Hematopoietic multipotent progenitor cell treated with erythropoietin and hydrocortisone succinate and interleukin-3 and kit ligand, for 15 days (in vitro differentiated cells): ENCODE results near the gene PCSK5.
"Not testable (repeated sequence)": the region's sequence is repeated elsewhere in the genome, so short reads cannot be mapped to it uniquely, and the experiment has no call there.

Experiments
- DNase-seq: peaks from one replicate; pipeline ENCODE4 v3.0.0-alpha.2; 2015; ENCODE audit warnings: low spot score

Gene PCSK5

DNA sequence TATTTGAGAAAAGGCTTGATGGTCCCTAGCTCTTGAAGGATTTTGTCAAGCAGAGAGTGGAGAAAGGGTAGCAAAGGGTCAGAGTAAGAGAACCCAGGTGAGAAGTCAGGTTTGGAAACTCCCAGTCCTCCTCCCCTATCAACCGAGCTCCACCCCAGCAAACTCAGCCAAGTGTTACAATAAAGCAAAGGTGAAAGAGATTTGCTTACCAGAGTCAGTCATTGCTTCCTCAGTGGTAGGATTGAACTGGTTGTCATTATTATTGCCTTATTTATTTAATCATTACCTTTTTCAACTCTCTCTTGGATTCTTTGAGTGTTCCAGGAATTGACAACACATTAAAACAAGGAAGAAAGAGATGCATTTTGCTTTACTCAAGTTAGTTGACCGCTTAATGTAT, 423.3 kb downstream of the PCSK5 start:
- DNase-seq = no peak

DNA sequence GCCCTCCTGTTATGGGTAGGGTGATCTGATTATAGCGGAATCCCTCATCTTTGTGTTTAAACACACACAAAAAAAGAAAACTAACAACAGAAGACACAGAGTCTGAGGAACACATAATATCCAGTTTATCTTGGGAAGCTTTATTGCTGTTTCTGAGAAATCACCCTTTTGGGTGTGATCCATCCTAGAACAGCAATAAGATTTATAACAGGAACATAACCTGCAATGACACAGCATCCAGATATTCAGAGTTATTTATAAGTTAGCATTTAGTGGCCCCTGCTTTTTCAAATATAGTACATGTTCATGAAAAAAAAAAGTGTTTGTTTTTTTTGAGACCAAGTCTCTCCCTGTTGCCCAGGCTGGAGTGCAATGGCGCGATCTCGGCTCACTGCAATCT, 423.8 kb downstream of the PCSK5 start:
- DNase-seq = no peak

DNA sequence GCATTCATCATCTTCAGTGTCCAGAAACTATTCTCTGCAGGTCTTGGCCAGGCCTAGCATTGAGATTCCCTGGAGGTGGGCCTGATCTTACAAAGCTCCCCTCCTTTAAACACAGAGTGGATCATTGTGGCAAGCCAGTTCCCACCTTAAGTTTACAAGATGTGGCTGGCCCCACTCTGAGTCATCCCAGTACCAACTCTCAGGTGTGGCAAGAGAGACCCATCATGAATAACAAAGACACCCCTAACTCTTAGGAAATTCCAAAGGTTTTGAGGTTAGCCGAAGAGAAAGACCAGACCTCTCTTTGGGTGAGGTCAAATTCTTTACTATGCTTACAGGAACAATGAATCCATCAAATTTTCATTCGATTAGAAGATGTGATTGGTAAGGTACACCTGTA, 425.6 kb downstream of the PCSK5 start:
- no peak for DNase-seq

DNA sequence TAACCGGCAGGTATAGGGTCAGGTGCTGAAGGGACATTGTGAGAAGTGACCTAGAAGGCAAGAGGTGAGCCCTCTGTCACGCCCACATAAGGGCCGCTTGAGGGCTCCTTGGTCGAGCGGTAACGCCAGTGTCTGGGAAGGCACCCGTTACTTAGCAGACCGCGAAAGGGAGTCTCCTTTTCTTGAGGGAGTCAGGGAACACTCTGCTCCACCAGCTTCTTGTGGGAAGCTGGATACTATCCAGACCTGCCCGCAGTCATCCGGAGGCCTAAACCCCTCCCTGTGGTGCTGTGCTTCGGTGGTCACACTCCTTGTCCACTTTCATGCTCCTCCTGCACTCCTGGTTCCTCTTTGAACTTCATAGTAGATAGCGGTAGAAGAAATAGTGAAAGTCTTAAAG, 429.0 kb downstream of the PCSK5 start:
- not testable (repeated sequence) for DNase-seq

DNA sequence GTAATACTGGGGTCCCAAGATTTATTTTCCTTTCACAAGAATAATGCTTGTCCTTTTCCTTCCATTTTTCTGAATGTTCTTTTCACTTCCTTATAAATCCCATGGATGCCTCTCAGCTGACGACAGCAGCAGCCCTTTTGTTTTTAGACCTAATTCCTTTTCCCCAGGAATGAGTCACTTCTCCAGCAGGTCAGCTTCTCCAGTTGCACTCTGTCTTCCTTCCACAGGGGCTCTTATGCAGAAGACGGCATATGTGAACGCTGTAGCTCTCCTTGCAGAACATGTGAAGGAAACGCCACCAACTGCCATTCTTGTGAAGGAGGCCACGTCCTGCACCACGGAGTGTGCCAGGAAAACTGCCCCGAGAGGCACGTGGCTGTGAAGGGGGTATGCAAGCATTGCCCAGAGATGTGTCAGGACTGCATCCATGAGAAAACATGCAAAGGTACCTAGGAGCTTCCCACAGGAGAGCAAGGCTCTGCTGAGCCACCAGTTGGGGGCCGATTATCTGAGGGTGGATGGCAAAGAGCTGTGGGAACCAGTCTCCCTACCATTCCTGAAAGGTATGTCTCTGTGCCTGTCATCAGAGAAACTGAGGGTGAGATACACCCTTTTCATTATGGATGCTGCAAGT, 430.8 kb downstream of the PCSK5 start:
- DNase-seq = no peak

DNA sequence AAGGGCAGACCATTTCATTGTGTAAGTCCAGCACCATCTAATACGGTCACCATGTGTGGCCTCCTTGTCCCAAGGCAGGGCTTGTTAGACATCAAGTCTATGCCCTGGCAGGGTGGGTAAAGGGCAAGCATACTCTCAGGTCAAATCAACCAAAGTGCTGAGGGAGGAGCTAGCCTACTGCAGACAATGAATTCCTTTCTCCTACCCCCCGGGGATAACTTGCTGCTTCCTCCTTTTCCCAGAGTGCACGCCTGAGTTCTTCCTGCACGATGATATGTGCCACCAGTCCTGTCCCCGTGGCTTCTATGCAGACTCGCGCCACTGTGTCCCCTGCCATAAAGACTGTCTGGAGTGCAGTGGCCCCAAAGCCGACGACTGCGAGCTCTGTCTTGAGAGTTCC, 432.3 kb downstream of the PCSK5 start:
- no peak for DNase-seq

DNA sequence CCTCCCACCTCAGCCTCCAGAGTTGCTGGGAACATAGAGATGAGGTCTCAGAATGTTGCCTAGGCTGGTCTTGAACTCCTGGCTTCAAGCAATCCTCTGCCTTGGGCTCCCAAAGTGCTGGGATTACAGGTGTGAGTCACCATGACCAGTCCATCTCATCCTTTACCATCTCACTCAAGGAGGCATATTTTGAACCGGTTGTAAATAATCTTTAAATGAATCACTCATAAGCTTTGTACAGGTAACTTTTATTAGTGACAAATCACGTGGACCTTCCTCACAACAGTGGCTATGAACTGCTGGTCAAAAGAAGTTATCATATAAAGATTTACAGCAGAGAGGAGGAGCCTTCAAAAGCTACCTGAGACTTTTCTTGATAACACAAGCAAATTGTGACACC, 433.0 kb downstream of the PCSK5 start:
- DNase-seq = no peak

DNA sequence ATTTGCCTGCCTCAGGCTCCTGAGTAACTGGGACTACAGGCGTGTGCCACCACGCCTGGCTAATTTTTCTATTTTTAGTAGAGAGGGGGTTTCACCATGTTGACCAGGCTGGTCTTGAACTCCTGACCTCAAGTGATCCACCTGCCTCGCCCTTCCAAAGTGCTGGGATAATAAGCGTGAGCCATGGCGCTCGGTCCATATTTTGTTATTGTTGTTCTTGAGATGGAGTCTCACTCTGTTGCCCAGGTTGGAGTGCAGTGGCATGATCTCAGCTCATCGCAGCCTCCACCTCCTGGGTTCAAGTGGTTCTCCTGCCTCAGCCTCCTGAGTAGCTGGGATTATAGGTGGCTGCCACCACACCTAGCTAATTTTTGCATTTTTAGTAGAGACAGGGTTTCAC, 433.6 kb downstream of the PCSK5 start:
- not testable (repeated sequence) for DNase-seq

DNA sequence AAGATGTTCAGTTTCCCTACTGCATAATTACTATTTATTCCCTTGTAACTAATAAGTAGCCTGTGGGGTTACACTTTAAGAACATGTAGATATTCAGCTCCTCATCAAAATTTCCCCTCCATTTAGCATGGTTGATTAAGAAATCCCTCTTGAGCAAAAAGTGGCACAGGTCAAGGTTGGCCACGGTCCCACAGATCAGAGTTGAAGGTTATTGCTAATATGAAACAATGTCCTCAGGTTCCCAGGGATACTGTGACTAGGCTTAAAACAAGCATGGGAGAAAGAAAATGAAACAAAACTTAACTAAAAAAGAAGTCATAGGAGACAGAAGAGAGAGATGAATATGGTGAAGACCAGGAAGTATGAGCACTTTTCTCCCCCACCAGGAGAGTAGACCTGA, 439.6 kb downstream of the PCSK5 start:
- no peak for DNase-seq

DNA sequence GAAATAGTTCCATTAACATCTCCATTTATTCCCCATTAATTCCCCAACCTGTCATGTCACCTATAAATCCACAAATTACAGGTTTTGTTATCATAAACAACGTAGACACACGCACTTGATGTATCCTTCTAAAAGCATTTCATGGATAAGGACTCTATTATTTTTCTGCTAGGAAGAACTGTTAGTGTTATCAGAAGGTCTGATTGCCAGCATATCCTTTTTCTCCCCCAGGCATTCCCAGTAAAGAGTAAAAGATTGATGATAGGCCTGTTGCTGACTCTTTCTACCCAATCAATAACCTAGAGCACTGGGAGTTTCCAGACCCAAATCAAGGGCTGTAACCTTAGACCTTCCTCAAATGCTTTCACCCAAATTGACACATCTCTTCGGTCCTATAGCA, 442.9 kb downstream of the PCSK5 start:
- DNase-seq = no peak

DNA sequence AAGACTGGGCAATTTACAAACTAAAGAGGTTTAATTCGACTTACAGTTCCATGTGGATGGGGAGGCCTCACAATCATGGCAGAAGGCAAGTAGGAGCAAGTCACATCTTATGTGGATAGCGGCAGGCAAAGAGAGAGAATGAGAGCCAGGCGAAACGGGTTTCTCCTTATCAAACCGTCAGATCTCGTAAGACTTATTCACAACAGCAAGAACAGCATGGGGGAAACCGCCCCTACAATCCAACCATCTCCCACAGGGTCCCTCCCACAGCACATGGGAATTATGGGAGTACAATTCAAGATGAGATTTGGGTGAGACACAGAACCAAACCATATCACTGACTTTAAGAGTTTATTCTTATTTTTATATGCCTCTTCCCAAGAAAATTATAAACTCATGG, 443.5 kb downstream of the PCSK5 start:
- DNase-seq = no peak

DNA sequence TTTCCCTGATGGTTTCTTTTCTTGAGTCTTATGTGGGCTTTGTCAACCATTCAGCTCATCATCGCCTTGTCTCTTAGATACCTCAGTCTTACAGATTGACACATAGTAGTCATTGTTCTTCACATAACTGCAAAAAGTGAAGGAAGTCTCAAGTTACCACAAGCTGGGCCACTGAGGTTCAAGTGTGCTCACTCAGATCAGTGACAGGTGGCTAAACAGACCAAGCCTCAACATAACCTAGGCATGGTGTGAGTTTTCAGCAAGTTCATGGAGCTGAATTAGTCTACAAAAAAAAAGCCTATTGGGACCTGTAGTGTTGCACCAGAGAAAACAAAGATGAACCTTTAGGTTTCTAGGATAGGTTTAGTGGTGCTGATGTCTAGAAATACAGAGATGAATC, 445.6 kb downstream of the PCSK5 start:
- DNase-seq = no peak

DNA sequence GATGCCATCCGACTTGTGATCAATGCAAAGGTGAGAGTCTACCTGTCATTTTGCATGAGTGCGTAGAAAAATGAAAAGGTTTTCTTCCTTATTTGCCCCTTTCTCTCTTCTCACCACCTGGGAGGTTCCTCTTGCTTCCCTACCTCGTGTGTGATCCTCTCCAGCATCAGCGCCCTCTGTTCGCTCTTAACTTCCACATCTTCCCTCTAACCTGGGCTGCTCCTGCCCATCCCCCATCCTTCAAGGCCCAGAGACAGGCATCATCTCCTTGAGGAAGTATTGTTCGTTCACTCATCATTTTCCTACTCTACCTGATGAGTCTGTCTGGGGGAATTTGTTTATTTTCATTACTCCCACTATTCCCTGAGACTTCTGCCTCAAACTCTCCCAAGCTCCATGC, 447.9 kb downstream of the PCSK5 start:
- DNase-seq = no peak

DNA sequence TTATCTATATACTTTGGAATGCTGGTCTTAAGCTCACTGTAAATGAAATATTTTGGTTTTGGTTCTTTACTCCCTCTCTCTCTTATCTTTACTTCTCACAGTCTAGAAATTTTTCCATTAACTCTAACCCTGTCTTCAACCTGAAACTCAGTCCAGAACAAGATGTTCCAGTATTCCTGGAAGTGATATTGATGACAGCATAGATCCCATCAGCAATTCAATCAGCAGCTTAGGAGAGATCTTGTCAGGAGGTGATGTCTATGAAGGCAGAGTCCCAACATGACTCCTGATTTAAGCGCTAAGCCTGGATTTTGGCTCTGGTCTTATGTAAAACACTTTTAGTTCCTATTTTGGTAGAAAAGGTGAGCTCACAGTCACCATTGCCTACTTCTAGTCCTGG, 451.1 kb downstream of the PCSK5 start:
- no peak for DNase-seq

DNA sequence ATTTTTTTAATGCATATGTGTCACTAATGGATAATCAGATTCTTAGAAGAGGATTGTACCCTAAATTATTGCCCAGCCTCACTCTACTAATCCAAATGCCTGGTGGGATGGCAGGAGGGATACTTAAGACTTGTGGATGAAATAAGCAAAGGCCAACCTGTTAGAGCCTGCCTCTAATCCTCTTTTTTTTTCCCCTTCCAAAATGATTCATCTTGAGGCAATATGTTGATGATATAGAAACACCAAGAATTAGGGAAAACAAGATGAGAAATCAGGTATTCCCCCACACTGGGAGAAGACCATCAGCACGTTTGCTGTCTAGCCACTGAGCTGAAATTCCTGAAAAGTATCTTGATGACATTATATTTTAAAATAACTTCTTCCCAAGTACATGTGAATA, 451.7 kb downstream of the PCSK5 start:
- DNase-seq = no peak

DNA sequence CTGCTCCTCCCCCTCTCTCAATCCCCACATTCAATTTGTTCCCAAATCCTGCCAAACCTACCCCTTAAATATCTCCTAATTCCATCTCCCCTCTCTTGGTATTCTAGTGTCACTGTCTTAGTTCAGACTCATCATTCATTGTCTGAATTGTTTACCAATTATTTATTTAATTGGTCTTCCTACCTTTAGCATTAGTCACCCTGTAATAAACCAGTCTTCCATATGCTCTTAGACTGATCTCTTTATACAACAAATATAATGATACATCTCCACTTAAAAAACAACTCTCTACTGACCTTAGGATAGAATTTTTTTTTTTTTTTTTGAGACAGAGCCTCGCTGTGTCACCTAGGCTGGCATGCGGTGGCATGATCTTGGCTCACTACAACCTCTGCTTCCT, 452.4 kb downstream of the PCSK5 start:
- DNase-seq = no peak

DNA sequence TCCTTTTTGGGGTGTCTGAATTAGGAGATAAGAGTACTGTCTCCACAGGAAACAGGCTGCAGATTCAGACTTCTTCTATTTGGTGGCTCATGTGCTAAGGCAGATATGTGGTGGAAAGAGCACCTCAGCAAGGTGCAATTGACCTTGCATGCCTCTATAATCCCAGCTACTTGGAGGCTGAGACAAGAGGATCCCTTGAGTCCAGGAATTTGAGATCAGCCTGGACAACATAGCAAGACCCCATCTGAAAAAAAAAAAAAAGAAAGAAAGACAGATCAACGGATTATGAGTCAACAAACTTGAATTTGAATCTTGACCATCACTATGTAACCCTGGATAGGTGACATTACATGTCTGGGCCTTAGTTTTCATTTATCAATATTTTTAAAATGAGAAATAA, 459.4 kb downstream of the PCSK5 start:
- DNase-seq = no peak

DNA sequence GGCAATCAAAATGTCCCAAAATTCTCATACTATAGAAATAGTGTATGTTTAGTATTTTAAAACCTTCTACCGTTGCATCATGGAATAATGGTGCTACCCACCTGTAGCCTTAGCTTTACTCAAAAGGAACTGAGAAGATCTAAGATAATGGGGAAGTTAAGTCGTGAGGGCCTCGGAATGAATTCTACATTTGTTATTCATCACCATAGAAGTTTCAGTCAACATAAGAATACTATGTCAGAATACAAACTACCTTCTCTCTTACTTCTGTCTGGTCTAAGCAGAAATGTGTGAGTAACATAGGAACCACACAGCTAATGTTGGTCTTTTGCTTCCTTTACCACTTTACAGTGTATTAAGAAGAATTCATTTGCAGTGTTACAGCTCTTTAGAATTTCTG, 460.5 kb downstream of the PCSK5 start:
- no peak for DNase-seq

DNA sequence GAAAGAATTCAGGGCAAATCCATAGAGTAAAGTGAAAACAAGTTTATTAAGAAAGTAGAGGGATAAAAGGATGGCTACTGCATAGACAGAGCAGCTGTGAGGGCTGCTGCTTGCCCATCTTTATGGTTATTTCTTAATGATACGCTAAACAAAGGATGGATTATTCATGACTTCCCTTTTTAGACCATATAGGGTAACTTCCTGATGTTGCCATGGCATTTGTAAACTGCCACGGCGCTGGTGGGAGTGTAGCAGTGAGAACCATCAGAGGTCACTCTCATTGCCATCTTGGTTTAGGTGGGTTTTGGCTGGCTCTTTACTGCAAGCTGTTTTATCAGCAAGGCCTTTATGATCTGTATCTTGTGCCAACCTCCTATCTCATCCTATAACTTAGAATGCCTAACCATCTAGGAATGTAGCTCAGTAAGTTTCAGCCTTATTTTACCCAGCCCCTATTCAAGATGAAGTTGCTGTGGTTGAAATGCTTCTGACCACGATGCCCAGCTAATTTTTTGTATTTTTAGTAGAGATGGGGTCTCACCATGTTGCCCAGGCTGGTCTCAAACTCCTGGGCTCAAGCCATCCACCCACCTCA, 461.6 kb downstream of the PCSK5 start:
- no peak for DNase-seq

DNA sequence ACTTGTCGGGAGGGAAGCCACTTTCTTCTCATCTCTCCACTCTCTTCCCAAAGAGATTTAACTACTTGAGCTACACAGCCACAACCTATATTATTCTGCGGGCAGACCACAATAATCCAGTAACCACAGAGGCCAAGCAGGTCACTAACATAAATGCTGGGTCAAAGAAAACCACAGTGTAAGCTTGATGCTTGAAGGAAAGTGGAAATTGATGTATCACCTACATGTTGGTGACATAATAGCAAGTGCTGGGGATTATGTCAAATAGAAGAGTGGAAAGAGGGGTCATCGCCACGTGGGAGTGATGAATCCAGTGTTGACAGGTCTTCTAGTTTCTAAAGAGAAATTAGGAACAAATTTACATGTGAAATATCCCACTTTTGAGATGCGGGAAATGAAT, 462.8 kb downstream of the PCSK5 start:
- no peak for DNase-seq

DNA sequence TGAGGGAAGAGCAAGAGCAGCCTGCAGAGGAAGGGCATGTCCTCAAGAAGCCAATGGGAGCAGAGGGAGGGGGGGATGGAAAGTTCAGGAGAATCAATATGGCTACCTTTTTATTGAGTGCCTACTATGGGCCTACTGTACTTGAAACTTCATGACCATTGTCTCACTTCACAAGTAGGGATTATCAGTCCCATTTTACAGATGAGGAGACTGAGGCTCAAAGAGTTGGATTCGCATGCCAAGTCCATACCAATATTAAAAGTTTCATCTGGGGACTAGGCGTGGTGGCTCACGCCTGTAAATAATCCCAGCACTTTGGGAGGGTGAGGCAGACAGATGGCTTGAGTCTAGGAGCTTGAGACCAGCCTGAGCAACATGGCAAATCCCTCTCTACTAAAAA, 463.7 kb downstream of the PCSK5 start:
- no peak for DNase-seq

DNA sequence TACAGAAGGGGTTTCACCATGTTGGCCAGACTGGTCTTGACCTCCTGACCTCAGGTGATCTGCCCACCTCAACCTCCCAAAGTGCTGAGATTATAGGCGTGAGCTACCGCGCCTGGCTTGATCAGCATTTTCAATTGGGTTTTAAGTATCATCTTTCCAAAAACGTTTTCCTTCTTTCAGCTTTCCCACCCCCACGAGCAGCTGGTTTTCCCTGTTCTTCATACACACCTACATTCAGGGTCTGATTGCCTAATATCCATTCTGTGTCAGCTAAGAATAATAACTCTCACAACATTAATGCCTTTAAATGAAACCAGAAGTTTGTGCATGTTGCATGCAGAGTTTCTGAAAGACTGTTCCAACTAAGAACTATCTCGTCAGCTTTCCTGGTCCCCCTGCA, 465.4 kb downstream of the PCSK5 start:
- no peak for DNase-seq

DNA sequence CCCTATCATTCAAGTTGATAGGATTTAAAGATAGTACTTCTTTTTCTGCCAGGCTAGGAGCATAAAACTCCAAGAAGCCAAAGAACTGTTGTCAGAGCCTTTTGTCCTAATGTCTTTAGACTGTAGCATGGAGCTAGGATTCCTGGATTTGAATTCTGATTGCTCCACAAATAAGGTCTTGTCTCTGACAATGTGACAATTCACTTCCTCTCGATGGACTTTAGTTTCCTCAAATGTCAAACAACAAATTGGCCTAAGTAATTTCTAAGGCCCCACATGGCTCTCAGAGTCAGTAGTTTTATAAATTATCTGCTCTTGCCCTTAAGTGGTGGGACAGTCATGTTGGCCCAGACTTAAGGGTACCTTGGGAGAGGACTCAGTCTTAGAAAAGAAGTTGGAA, 467.1 kb downstream of the PCSK5 start:
- DNase-seq = no peak

DNA sequence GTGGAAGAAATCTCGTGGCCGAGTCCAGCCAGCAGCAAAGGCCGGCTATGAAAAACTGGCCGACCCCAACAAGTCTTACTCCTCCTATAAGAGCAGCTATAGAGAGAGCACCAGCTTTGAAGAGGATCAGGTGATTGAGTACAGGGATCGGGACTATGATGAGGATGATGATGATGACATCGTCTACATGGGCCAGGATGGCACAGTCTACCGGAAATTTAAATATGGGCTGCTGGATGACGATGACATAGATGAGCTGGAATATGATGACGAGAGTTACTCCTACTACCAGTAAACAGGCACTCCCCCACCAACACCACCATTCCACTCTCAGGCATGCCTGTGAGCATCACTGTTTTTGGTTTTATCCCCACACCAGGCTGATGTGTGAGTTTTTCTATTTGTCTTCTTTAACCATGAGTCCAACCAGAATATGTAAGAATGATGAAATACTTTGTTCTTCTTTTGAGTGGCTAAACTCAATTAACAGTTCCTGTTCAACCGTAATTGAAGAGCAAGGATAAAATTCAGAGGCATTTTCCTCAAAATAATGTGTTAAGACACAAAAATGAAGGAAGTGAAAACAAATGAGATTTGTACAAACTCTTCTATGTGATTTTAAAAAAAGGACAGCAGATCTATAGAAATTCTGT, 468.3 kb downstream of the PCSK5 start:
- DNase-seq = no peak
